Activated naive CD8-positive, alpha-beta T cell treated with anti-CD3 and anti-CD28 coated beads for 36 hours (primary cell): ENCODE results near the gene LHFPL3. TPM values are rescaled to one million over a fixed set of nuclear protein-coding genes. Genes with fewer than 3 reads are reported as not detected.
"Not testable (repeated sequence)": the region's sequence is repeated elsewhere in the genome, so short reads cannot be mapped to it uniquely, and the experiment has no call there.

ENCODE experiments used
- DNase-seq: peaks from one replicate; pipeline ENCODE4 v3.0.0; 2021
- H3K27ac Mint-ChIP-seq: one replicate; pipeline ENCODE4 v1.8.0; 2022; ENCODE audit warnings: mild to moderate bottlenecking, moderate library complexity, mixed read lengths
- H3K27me3 Mint-ChIP-seq: one replicate; pipeline ENCODE4 v1.8.0; 2022; ENCODE audit warnings: mild to moderate bottlenecking, mixed read lengths
- H3K36me3 Mint-ChIP-seq: one replicate; pipeline ENCODE4 v1.8.0; 2021; ENCODE audit warnings: mild to moderate bottlenecking, mixed read lengths
- H3K4me1 Mint-ChIP-seq: one replicate; pipeline ENCODE4 v1.8.0; 2021; ENCODE audit warnings: mixed read lengths
- H3K4me3 Mint-ChIP-seq: one replicate; pipeline ENCODE4 v1.8.0; 2022; ENCODE audit warnings: mild to moderate bottlenecking, moderate library complexity, mixed read lengths
- H3K9me3 Mint-ChIP-seq: one replicate; pipeline ENCODE4 v1.8.0; 2022; ENCODE audit warnings: mixed read lengths
- total RNA-seq, 2 experiments: library from RNA; stranded (reverse); gene quantifications; one replicate each; pipeline ENCODE4 v1.2.3, GENCODE V29; 2021

The LHFPL3 gene
- total RNA-seq, 2 experiments from 2014 or later: not detected

DNA sequence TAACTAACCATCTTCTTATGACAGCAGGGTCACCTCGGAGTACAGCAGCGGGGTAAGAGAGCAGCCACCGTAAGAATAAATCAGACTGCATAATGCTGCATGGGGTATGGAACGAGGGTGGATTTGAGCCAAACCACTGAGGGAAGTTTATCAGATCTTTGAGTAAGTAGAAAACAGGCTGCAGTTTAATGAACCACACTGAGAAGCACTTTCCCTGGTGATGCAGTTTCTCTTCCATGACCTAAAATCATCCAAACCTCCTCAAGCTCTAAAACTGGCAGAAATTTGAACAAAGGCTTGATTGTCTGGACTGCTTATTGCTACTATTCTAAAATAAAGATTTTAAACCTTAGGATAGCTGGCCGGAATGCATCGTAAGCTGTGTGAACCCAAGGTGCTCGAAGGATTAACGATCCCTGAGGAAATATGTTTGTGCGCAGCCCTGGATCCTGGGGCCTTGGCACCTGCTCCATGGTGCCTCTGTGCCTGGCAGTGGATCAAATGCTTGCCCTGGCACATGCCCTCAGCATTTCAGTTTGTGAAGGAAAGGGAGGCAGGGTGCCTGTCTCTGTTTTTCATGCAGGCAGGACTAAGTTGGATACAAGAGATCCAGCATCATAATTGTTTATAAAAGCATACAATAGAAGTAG, 322.7 kb downstream of the LHFPL3 start:
- Mint-ChIP-seq H3K4me1 (no peaks in the 10 kb centered on the region), H3K27me3 (peaks cover 16% of the 10 kb centered on the region), H3K4me3 (no peak overlapping the region), H3K9me3 (no peaks in the 10 kb centered on the region), H3K36me3 (no peaks in the 10 kb centered on the region), H3K27ac (no peak overlapping the region)
- no peak for DNase-seq

DNA sequence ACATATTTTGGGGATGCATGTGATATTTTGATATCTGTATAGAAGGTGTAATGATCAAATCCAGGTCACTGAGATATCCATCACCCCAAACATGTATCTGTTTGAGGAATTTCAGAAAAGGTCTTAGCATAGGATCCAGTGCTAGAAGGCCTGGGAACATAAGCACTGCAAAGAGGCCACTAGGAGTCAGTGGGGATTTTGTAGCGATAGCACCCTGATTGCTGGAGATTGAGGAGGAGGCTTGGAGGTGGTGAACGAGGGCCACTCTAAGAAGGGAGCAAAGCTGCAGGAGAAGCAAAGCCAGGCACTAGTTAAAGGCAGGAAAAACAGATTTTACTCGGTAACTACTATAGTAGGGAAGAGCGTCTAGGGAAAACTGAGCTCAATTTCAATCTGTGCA, 324.0 kb downstream of the LHFPL3 start:
- Mint-ChIP-seq H3K27me3 (peaks cover 16% of the 10 kb centered on the region), H3K4me1 (no peaks in the 10 kb centered on the region)
- no peak for DNase-seq

DNA sequence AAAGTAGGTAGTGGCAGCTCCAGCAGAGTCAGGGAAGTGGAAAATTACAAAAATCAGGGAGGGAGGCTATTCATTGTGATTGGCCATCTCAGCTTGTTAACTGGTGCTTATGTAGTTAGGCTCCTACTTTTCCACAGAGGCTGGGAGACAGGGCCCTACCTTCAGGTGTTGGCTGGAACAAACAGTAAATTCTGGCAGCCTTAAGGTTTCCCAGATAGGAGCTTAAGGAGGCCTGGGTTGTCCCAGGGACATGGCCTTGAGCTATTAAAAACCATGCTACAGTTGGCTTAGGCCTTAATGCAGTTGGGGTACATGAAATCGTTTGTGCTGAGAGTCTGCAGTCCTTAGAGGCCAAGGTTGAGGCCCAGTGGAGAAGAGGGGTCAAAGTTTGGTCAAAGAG, 324.5 kb downstream of the LHFPL3 start:
- DNase-seq: no peak
- Mint-ChIP-seq H3K27me3 (peaks cover 14% of the 10 kb centered on the region), H3K27ac (no peak overlapping the region), H3K4me3 (no peak overlapping the region), H3K9me3 (no peaks in the 10 kb centered on the region), H3K36me3 (no peaks in the 10 kb centered on the region), H3K4me1 (no peaks in the 10 kb centered on the region)

More for the DNA sequence above, 324.0 kb downstream of the LHFPL3 start:
- Mint-ChIP-seq H3K27ac (no peak overlapping the region), H3K4me3 (no peak overlapping the region), H3K9me3 (no peaks in the 10 kb centered on the region), H3K36me3 (no peaks in the 10 kb centered on the region)

DNA sequence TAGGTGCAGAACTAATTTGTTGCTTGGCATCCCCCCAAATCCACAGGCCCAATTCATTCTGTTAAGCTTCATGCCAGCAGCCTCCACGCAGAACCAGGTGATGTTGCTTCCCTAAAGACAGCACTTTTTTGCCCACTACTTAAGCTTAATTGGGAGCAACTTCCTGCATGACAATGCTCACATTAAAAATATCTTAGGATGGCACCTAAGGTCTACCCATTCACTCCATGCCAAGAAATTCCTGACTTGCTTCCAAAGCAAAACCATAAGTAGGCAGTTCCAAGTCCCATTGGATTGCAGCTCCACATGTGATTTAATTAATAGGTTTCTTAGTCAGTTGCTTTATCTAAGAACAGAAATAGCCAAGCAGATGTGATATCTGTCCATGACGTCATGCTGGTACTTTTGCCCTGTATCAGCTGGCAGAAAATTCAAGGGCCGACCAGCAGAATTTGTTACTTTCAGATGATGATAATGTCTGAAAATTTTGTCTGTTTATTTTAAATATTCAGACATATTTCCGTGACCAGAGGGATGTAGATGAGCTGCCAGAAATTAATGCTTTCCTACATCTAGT, 325.5 kb downstream of the LHFPL3 start:
- Mint-ChIP-seq H3K9me3 (no peaks in the 10 kb centered on the region), H3K27ac (no peak overlapping the region), H3K4me1 (no peaks in the 10 kb centered on the region), H3K4me3 (no peak overlapping the region), H3K36me3 (no peaks in the 10 kb centered on the region), H3K27me3 (peaks cover 8% of the 10 kb centered on the region)
- no peak for DNase-seq

DNA sequence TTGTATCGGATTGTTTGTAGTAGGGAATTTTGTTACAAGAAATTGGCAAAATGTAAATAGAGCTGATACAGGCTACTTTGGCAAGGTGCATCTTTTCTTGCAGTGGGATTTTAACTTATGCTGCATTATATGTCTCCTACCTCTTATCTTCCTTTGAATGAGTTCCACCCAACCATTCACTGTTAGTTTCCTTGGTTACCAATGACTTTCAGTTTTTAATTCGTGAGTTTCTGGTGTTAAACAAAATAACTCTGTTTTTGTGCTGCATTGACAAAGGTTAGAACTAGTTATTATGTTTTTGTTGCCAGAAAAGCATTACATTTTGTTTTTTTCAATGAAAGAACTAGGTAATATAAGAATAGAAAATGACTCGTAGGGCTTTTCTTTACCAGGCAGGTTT, 327.2 kb downstream of the LHFPL3 start:
- Mint-ChIP-seq H3K27ac (no peak overlapping the region), H3K36me3 (no peaks in the 10 kb centered on the region), H3K27me3 (no peaks in the 10 kb centered on the region), H3K9me3 (no peaks in the 10 kb centered on the region), H3K4me1 (no peaks in the 10 kb centered on the region), H3K4me3 (no peak overlapping the region)
- no peak for DNase-seq

DNA sequence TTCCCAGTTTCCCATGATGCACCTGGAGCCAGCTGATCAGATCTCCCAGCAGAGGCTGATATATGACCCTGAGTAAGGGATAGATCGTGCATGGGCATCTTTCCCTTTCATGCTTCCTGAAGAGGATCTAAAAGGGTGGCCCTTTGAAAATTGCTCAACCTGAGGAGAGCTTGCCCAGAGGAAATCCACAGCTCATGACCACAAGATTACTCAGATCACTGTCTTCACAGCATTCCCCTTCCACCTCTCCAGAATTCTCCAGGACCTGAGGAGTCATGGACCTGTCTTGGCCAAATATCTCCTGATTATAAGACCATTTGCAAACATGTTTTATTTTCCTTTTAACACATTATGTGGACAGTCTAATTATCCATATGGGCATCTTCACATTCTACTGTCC, 328.1 kb downstream of the LHFPL3 start:
- Mint-ChIP-seq H3K36me3 (no peaks in the 10 kb centered on the region), H3K4me1 (no peaks in the 10 kb centered on the region), H3K27me3 (no peaks in the 10 kb centered on the region), H3K9me3 (no peaks in the 10 kb centered on the region), H3K4me3 (no peak overlapping the region), H3K27ac (no peak overlapping the region)
- no peak for DNase-seq

DNA sequence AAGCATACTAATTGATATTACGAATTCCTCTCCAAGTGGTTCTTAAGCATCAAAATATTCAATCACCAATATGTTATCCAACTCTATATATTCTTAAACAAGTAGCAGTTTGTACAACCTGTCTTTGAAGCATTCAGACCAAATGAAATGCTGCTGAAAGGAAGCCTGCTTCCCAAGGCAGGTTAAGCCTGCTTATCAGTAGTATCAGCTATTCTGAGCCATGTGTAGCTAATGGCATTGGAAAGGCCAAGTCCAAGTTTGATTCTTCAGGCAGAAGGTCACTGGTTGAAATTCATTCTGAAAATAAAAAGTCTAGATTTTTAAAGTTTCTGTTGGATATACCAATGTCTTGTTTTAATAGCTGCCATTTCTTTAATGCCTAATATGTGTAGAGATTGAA, 328.7 kb downstream of the LHFPL3 start:
- Mint-ChIP-seq H3K4me3 (no peak overlapping the region), H3K9me3 (no peaks in the 10 kb centered on the region), H3K36me3 (no peaks in the 10 kb centered on the region), H3K4me1 (no peaks in the 10 kb centered on the region), H3K27me3 (no peaks in the 10 kb centered on the region), H3K27ac (no peak overlapping the region)
- DNase-seq: no peak

DNA sequence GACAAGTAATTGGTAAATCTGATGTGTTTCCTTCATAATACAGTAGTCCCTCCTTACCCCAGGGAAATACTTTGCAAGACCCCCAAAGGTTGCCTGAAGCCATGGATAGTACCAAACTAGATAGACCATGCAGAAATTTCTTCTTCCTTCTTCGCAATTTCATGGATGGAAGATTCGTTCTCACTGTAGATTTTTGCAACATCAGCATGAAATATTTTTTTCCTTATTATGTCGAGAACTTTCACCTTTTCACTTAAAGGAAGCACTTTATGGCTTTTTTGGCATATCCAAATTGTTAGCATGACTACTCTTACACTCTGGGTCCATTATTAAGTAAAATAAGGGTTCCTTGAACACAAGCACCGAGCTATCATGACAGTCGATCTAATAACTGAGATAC, 333.2 kb downstream of the LHFPL3 start:
- Mint-ChIP-seq H3K9me3 (no peaks in the 10 kb centered on the region), H3K36me3 (no peaks in the 10 kb centered on the region), H3K4me1 (no peaks in the 10 kb centered on the region), H3K27me3 (no peaks in the 10 kb centered on the region), H3K27ac (no peak overlapping the region), H3K4me3 (no peak overlapping the region)
- no peak for DNase-seq

DNA sequence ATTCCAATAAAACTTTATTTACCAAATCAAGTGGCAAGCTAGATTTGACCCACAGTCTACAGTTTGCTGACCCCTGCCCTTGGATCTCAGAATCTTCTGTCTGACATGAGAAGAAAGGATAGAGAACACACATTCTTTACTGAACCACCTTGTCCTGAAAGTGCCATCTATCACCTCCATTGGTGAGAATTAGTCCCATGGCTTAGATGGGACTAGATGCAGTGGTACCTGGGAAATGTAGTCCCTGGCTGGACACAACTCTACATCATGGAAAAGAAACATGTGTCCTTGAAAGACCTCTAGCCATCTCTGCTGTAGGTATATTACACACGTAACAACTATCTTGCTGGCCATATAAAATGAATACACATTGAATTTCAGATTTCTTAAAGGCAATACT, 336.2 kb downstream of the LHFPL3 start:
- Mint-ChIP-seq H3K4me3 (no peak overlapping the region), H3K4me1 (no peaks in the 10 kb centered on the region), H3K27ac (no peak overlapping the region), H3K36me3 (no peaks in the 10 kb centered on the region), H3K9me3 (no peaks in the 10 kb centered on the region), H3K27me3 (no peaks in the 10 kb centered on the region)
- DNase-seq: no peak

DNA sequence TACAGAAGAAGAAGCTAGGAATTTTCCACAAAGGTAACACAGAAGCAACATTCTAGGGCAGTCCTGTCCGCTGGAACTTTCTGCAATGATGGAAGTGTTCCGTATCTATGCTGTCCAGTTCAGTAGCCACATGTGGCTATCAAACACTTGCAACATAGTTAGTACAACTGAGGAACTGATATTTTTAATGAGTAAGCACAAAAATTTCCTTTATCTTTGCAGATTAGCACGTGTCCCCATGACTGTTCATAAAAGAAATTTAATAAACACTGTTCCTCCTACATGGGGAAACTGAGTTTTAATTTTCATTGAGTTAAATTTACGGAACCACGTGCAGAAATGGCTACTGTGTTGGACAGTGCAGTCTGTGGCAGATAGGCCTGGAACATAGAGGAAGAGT, 349.2 kb downstream of the LHFPL3 start:
- Mint-ChIP-seq H3K36me3 (no peaks in the 10 kb centered on the region), H3K27ac (no peak overlapping the region), H3K9me3 (no peaks in the 10 kb centered on the region), H3K4me3 (no peak overlapping the region), H3K4me1 (no peaks in the 10 kb centered on the region), H3K27me3 (peaks cover 24% of the 10 kb centered on the region)
- DNase-seq: no peak

DNA sequence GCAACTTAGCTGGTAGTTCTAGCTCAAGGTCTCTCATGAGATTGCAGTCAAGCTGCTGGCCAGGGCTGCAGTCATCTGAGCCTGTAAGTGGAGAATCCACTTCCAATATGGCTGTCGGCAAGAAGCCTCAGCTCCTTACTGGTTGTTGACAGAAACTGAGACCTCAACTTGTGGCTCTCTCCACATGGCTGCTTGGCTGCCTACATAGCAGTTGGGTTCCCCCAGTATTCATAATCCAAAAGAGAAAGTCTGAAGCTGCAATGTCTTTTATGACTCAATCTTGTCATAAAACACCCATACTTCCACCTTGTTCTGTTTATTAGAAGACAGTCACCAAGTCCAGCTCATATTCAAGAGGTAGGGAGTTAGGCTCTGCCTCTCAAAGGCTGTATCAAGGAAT, 350.7 kb downstream of the LHFPL3 start:
- peaks cover 25% of the 10 kb centered on the region for H3K27me3 Mint-ChIP-seq
- no peak overlapping the region for H3K27ac Mint-ChIP-seq
- DNase-seq: no peak
- H3K9me3 Mint-ChIP-seq: no peaks in the 10 kb centered on the region
- no peaks in the 10 kb centered on the region for H3K4me1 Mint-ChIP-seq
- H3K36me3 Mint-ChIP-seq: no peaks in the 10 kb centered on the region
- no peak overlapping the region for H3K4me3 Mint-ChIP-seq

DNA sequence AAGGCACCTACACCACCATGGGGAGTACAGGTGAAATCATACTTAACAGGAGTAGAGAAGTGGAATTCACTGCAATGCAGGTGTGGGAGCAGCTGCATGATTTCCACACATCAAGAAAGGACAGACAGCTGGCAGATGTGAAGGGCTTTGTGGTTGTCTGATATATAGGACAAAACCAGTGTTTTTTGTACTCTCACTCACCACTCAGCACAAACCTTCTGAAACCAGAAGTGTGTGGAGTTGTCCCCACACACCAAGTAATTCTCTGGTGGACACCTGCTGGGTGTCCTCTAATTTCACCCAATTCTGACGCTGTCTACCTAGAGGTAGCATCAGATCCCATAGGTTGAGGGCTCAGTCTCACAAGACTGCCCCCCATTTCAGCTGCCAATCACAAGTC, 357.9 kb downstream of the LHFPL3 start:
- no peaks in the 10 kb centered on the region for H3K4me1 Mint-ChIP-seq
- H3K36me3 Mint-ChIP-seq: no peaks in the 10 kb centered on the region
- H3K9me3 Mint-ChIP-seq: no peaks in the 10 kb centered on the region
- peaks cover 14% of the 10 kb centered on the region for H3K27me3 Mint-ChIP-seq
- DNase-seq: no peak
- H3K27ac Mint-ChIP-seq: no peak overlapping the region
- H3K4me3 Mint-ChIP-seq: no peak overlapping the region

DNA sequence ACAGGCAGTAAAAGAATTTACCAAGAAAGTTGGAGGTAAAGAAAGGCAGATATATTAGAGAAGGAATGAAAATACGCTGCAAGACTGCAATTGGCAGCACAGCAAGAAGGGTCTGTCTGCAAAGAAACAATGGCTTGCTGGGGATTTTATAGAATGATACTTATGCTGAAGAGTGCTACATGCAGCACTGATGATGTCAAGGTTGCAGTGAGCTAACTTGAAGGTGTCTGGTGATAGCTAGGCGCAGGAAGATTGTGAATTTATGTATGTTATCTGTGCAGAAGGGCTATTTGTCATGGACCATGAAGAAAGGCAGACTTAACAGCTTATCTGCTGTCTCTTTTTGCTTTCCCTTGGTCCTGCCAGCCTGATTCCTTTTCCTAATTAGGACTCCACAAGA, 366.3 kb downstream of the LHFPL3 start:
- no peaks in the 10 kb centered on the region for H3K4me1 Mint-ChIP-seq
- no peak overlapping the region for H3K27ac Mint-ChIP-seq
- H3K36me3 Mint-ChIP-seq: no peaks in the 10 kb centered on the region
- H3K4me3 Mint-ChIP-seq: no peak overlapping the region
- no peak for DNase-seq
- peaks cover 2% of the 10 kb centered on the region for H3K9me3 Mint-ChIP-seq
- no peaks in the 10 kb centered on the region for H3K27me3 Mint-ChIP-seq

DNA sequence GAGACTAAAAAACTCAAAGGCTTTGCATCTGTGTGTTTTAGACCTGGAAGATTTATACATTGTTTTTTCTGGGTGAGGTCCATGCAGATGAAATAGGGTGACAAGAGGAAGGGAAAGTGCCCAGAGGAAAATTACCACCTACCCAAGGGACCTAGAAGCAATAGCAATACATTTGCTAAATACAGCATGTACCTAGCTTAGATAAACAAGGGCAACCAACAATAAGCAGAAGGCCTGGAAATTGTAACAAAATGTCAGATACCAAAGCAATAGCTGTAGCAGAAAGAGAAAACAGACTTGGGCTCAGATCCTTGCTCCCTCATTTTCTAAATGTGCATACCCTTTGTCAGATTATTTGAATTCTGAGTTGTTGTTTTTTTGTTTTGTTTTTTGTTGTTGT, 367.2 kb downstream of the LHFPL3 start:
- DNase-seq: no peak
- no peaks in the 10 kb centered on the region for H3K36me3 Mint-ChIP-seq
- no peaks in the 10 kb centered on the region for H3K4me1 Mint-ChIP-seq
- H3K27ac Mint-ChIP-seq: no peak overlapping the region
- H3K9me3 Mint-ChIP-seq: peaks cover 2% of the 10 kb centered on the region
- H3K4me3 Mint-ChIP-seq: no peak overlapping the region
- H3K27me3 Mint-ChIP-seq: no peaks in the 10 kb centered on the region

DNA sequence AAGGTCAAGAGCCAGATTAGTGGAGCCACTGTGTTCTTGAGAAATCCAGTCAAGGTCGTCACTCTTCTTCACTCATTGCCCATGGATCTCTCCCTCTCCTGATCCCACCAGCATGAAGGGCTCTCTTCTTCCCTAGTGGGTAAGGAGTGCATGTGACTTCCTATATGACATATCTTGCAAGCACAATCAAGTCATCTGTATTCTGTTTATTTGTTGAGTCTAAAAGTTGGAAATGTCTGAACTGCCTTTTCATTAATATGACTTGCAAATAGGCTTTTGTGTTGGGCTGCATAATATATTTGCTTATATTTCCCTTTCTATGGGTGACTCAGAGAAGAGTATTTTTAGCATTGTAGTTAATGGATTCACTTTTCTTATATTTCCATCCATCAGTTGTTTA, 371.9 kb downstream of the LHFPL3 start:
- H3K27me3 Mint-ChIP-seq: peaks cover 3% of the 10 kb centered on the region
- no peaks in the 10 kb centered on the region for H3K4me1 Mint-ChIP-seq
- no peak for DNase-seq
- no peaks in the 10 kb centered on the region for H3K36me3 Mint-ChIP-seq
- H3K27ac Mint-ChIP-seq: no peak overlapping the region
- peaks cover 2% of the 10 kb centered on the region for H3K9me3 Mint-ChIP-seq
- H3K4me3 Mint-ChIP-seq: no peak overlapping the region

DNA sequence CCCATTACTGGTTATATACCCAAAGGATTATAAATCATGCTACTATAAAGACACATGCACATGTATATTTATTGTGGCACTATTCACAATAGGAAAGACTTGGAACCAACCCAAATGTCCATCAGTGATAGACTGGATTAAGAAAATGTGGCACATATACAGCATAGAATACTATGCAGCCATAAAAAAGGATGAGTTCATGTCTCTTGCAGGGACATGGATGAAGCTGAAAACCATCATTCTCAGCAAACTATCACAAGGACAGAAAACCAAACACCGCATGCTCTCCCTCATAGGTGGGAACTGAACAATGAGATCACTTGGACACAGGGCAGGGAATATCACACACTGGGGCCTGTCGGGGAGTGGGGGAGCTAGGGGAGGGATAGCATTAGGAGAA, 392.6 kb downstream of the LHFPL3 start:
- not testable (repeated sequence) for H3K36me3 Mint-ChIP-seq, H3K27ac Mint-ChIP-seq, H3K4me1 Mint-ChIP-seq, H3K27me3 Mint-ChIP-seq, DNase-seq, H3K9me3 Mint-ChIP-seq, H3K4me3 Mint-ChIP-seq
